AG04450 (cell line): ENCODE data around the gene DPF1. TPM values are rescaled to one million over a fixed set of nuclear protein-coding genes. Genes with fewer than 3 reads are reported as not detected.

Experiments
- CTCF ChIA-PET: fragments of 300-600, 350-600 bp; formaldehyde crosslinking; extraction: SDS; loops from one replicate; lab custom pipeline; 2022; ENCODE audit warnings: antibody characterized with exemption, inconsistent platforms; lab: Charles Lee
- POLR2A ChIA-PET: fragments of 350-600 bp; formaldehyde crosslinking; extraction: SDS; loops from one replicate; lab custom pipeline; 2021; ENCODE audit warnings: antibody characterized with exemption, inconsistent platforms; lab: Yijun Ruan, JAX
- DNase-seq: peaks from one replicate; pipeline ENCODE4 v3.0.0-alpha.2; 2011; ENCODE audit warnings: low read depth, low spot score
- H3K27ac ChIP-seq: one replicate; pipeline ENCODE4 v1.5.1; 2012; ENCODE audit warnings: low read depth, low read length, control low read depth
- H3K27me3 ChIP-seq: one replicate; pipeline ENCODE4 v1.6.0; 2012; ENCODE audit warnings: low read length; ENCODE audit not compliant: control insufficient read depth, insufficient read depth
- H3K4me3 ChIP-seq: 2 replicates; pipeline ENCODE4 v1.5.1; 2011; ENCODE audit warnings: mild to moderate bottlenecking, low read depth, low read length, control low read depth
- H3K9me3 ChIP-seq: 2 replicates; pipeline ENCODE4 v1.5.1; 2012; ENCODE audit warnings: low read length; ENCODE audit not compliant: control insufficient read depth, insufficient read depth
- CTCF ChIP-seq: IDR thresholded peaks from 2 replicates; pipeline ENCODE4 v1.5.1; 2011; ENCODE audit warnings: low read depth, low read length, control low read depth, inconsistent platforms
- polyA plus RNA-seq: library from polyadenylated mRNA; depleted of rRNA; stranded (reverse); fragments of >200 nt; gene quantifications from 2 replicates; pipeline ENCODE4 v1.2.3, GENCODE V29; 2011

Gene DPF1
- polyA plus RNA-seq, 1 experiment: 1.4 TPM

- TF ChIP-seq CTCF: no peak
- Histone ChIP-seq H3K4me3 (no peak overlapping the region), H3K27me3 (no peaks in the 10 kb centered on the region), H3K27ac (no peak overlapping the region), H3K9me3 (no peaks in the 10 kb centered on the region; the same call in 1 of the 2 replicates)
- DNase-seq: no peak
- POLR2A ChIA-PET: no interaction called here
- CTCF ChIA-PET: interaction anchor here (0.6 to 1.2 kb wide), 2 partner anchors 8 to 10 kb away, joined by 3 read pairs; no protein-coding TSS in a partner anchor
Measured at GRCh38 chr19:38216785-38217641, 7.0 kb downstream of the DPF1 start.

GRCh38 chr19:38213911-38214625 lies 10.0 kb downstream of the DPF1 start:
- DNase-seq: no peak
- POLR2A ChIA-PET: no interaction called here
- CTCF ChIA-PET: interaction anchor here (0.6 to 1.6 kb wide), 2 partner anchors 11 to 315 kb away, joined by 4 to 7 read pairs; no protein-coding TSS in a partner anchor
- Histone ChIP-seq H3K9me3 (no peaks in the 10 kb centered on the region; the same call in 1 of the 2 replicates), H3K27ac (no peak overlapping the region), H3K4me3 (no peak overlapping the region), H3K27me3 (no peaks in the 10 kb centered on the region)
- no peak for TF ChIP-seq CTCF

GRCh38 chr19:38213469-38213868 lies 10.6 kb downstream of the DPF1 start:
- H3K4me3 ChIP-seq: no peak overlapping the region
- ChIA-PET CTCF (interaction anchor here (1.1 to 1.4 kb wide), 2 partner anchors 189 to 311 kb away, joined by 3 to 6 read pairs; partner anchors contain the start of gene FAM98C), POLR2A (no interaction called here)
- H3K9me3 ChIP-seq: no peaks in the 10 kb centered on the region; the same call in 1 of the 2 replicates
- DNase-seq: no peak
- H3K27ac ChIP-seq: no peak overlapping the region
- no peak for TF ChIP-seq CTCF
- no peaks in the 10 kb centered on the region for H3K27me3 ChIP-seq

GRCh38 chr19:38211766-38212165 lies 12.3 kb downstream of the DPF1 start:
- CTCF ChIA-PET: interaction anchor here (1.3 kb wide), 1 partner anchor 13 kb away, joined by 3 read pairs; no protein-coding TSS in a partner anchor

More at GRCh38 chr19:38211766-38212165, 12.3 kb downstream of the DPF1 start:
- POLR2A ChIA-PET: no interaction called here
- Histone ChIP-seq H3K27me3 (no peaks in the 10 kb centered on the region), H3K9me3 (no peaks in the 10 kb centered on the region; the same call in 1 of the 2 replicates), H3K4me3 (no peak overlapping the region), H3K27ac (no peak overlapping the region)
- no peak for DNase-seq
- no peak for TF ChIP-seq CTCF
